Neuronal stem cell (in vitro differentiated cells): Measurements from ENCODE around the gene NMRAL1.

Experiments used
- DNase-seq: peaks from one replicate; pipeline ENCODE4 v3.0.0-alpha.2; 2013; ENCODE audit warnings: low spot score
- H2AFZ ChIP-seq: one replicate; pipeline ENCODE4 v1.6.1; 2013; ENCODE audit warnings: mild to moderate bottlenecking, low read length, inconsistent platforms
- H2AK5ac ChIP-seq: 2 replicates; pipeline ENCODE4 v1.6.1; 2013; ENCODE audit warnings: low read depth, mild to moderate bottlenecking, inconsistent platforms, low read length, moderate library complexity, mixed read lengths
- H2BK120ac ChIP-seq: 2 replicates; pipeline ENCODE4 v1.6.1; 2013; ENCODE audit warnings: low read depth, mild to moderate bottlenecking, inconsistent platforms, low read length, moderate library complexity, mixed read lengths
- H2BK12ac ChIP-seq: one replicate; pipeline ENCODE4 v1.6.1; 2013; ENCODE audit warnings: low read length, inconsistent platforms
- H2BK15ac ChIP-seq: 2 replicates; pipeline ENCODE4 v1.6.1; 2013; ENCODE audit warnings: mild to moderate bottlenecking, low read length, inconsistent platforms, mixed read lengths
- H2BK5ac ChIP-seq: one replicate; pipeline ENCODE4 v1.6.1; 2013; ENCODE audit warnings: inconsistent platforms, mild to moderate bottlenecking, low read length, moderate library complexity
- H3K14ac ChIP-seq: one replicate; pipeline ENCODE4 v1.6.1; 2013; ENCODE audit warnings: low read length, inconsistent platforms
- H3K18ac ChIP-seq: 2 replicates; pipeline ENCODE4 v1.6.1; 2013; ENCODE audit warnings: low read length, inconsistent platforms
- H3K23ac ChIP-seq: 2 replicates; pipeline ENCODE4 v1.6.1; 2013; ENCODE audit warnings: low read depth, mild to moderate bottlenecking, mixed read lengths, low read length, inconsistent platforms; ENCODE audit not compliant: poor library complexity
- H3K27ac ChIP-seq: replicated peaks from 3 replicates; pipeline ENCODE4 v1.5.1; 2013; ENCODE audit warnings: low read length, inconsistent platforms
- H3K27me3 ChIP-seq, 3 experiments: 2 replicates each; pipeline ENCODE4 v1.6.1; 2013; ENCODE audit warnings: low read length in 3 of 3, mild to moderate bottlenecking in 2 of 3, inconsistent platforms in 1 of 3, low read depth in 1 of 3, mixed read lengths in 1 of 3, moderate library complexity in 1 of 3; ENCODE audit not compliant: control insufficient read depth in 3 of 3, insufficient read depth in 3 of 3
- H3K36me3 ChIP-seq, 2 donors: replicated peaks in 1 of 2; 2 replicates each; pipeline ENCODE4 v1.6.1; 2013; ENCODE audit warnings: low read length in 2 of 2; ENCODE audit not compliant: control insufficient read depth in 2 of 2, insufficient read depth in 2 of 2
- H3K4ac ChIP-seq: 2 replicates; pipeline ENCODE4 v1.6.1; 2013; ENCODE audit warnings: inconsistent platforms, mild to moderate bottlenecking, low read length, moderate library complexity
- H3K4me1 ChIP-seq, 2 donors: 1 replicate in 1 of 2; 2 replicates in 1 of 2; pipeline ENCODE4 v1.6.1; 2013; ENCODE audit warnings: low read length in 2 of 2, low read depth in 1 of 2; ENCODE audit not compliant: control insufficient read depth in 2 of 2, insufficient read depth in 1 of 2
- H3K4me2 ChIP-seq: one replicate; pipeline ENCODE4 v1.6.1; 2013; ENCODE audit warnings: mild to moderate bottlenecking, low read length, inconsistent platforms; ENCODE audit not compliant: insufficient read depth, poor library complexity, severe bottlenecking
- H3K4me3 ChIP-seq, 2 donors: 2 replicates each; pipeline ENCODE4 v1.5.1; 2013; ENCODE audit warnings: low read length in 2 of 2, mild to moderate bottlenecking in 2 of 2, inconsistent platforms in 1 of 2, moderate library complexity in 1 of 2
- H3K79me1 ChIP-seq: one replicate; pipeline ENCODE4 v1.6.1; 2013; ENCODE audit warnings: low read depth, mild to moderate bottlenecking, inconsistent platforms, low read length, moderate library complexity
- H3K9ac ChIP-seq: one replicate; pipeline ENCODE4 v1.6.1; 2013; ENCODE audit warnings: mild to moderate bottlenecking, low read depth, low read length, inconsistent platforms; ENCODE audit not compliant: poor library complexity
- H3K9me3 ChIP-seq, 2 donors: replicated peaks in 1 of 2; 2 replicates each; pipeline versions ENCODE3 to v1.6.1; 2013; ENCODE audit warnings: low read length in 2 of 2, mild to moderate bottlenecking in 2 of 2, inconsistent platforms in 1 of 2, low read depth in 1 of 2, mixed read lengths in 1 of 2, moderate library complexity in 1 of 2; ENCODE audit not compliant: control insufficient read depth in 2 of 2, insufficient read depth in 1 of 2
- H4K8ac ChIP-seq: one replicate; pipeline ENCODE4 v1.6.1; 2013; ENCODE audit warnings: low read depth, mild to moderate bottlenecking, inconsistent platforms, low read length, moderate library complexity
- H4K91ac ChIP-seq: one replicate; pipeline ENCODE4 v1.6.1; 2013; ENCODE audit warnings: low read length, low read depth, mild to moderate bottlenecking, inconsistent platforms; ENCODE audit not compliant: poor library complexity
- WGBS, 2 donors: extraction: QIAGEN DNeasy Blood & Tissue Kit; methylation state at CpG; one replicate each; pipeline ENCODE4 v1.1.7; 2013; ENCODE audit warnings: missing lambda C conversion rate in 2 of 2, mixed read lengths in 1 of 2; ENCODE audit not compliant: insufficient read length in 2 of 2, insufficient replicate concordance in 1 of 2; ENCODE audit errors: extremely low coverage in 2 of 2; 5-methylcytosine and 5-hydroxymethylcytosine counted together

NMRAL1 gene

GRCh38 chr16:4431023-4431422, 43.4 kb downstream of the NMRAL1 start:
- no CpG with 5 or more reads among the region's 9 CpGs for WGBS, 2 donors

GRCh38 chr16:4428500-4428899, 45.9 kb downstream of the NMRAL1 start:
- H2AK5ac ChIP-seq: no peak overlapping the region
- no peak for DNase-seq
- peak overlapping the region; percentile 43 for H4K8ac ChIP-seq
- H2AFZ ChIP-seq: no peak overlapping the region
- H3K18ac ChIP-seq: no peak overlapping the region
- no peak overlapping the region for H2BK12ac ChIP-seq
- H3K4ac ChIP-seq: no peak overlapping the region
- H3K27me3 ChIP-seq: no peaks in the 10 kb centered on the region
- peaks cover 5 to 9% of the 10 kb centered on the region in 2 donors for H3K4me1 ChIP-seq
- no peak overlapping the region for H3K9ac ChIP-seq
- H3K4me3 ChIP-seq: no peak overlapping the region
- peaks cover 9 to 41% of the 10 kb centered on the region in 2 donors for H3K36me3 ChIP-seq
- no peak overlapping the region for H4K91ac ChIP-seq
- no peak overlapping the region for H2BK15ac ChIP-seq
- H2BK120ac ChIP-seq: no peak overlapping the region
- no peaks in the 10 kb centered on the region for H3K9me3 ChIP-seq
- no CpG with 5 or more reads among the region's 7 CpGs for WGBS, 2 donors
- no peak overlapping the region for H3K14ac ChIP-seq
- H3K4me2 ChIP-seq: peak overlapping the region; percentile 11
- H3K27ac ChIP-seq: no peak overlapping the region
- H3K79me1 ChIP-seq: peaks cover 11% of the 10 kb centered on the region
- H3K23ac ChIP-seq: no peak overlapping the region
- H2BK5ac ChIP-seq: no peak overlapping the region

More at GRCh38 chr16:4431023-4431422, 43.4 kb downstream of the NMRAL1 start:
- no peak for DNase-seq
- H3K9me3 ChIP-seq: no peaks in the 10 kb centered on the region
- H3K14ac ChIP-seq: no peak overlapping the region
- no peak overlapping the region for H2BK5ac ChIP-seq
- no peak overlapping the region for H2BK120ac ChIP-seq
- no peak overlapping the region for H2BK15ac ChIP-seq
- H3K4me2 ChIP-seq: no peak overlapping the region
- no peak overlapping the region for H4K8ac ChIP-seq
- no peaks in the 10 kb centered on the region for H3K27me3 ChIP-seq
- peaks cover 9% of the 10 kb centered on the region for H3K79me1 ChIP-seq
- no peak overlapping the region for H3K4ac ChIP-seq
- no peak overlapping the region for H3K4me3 ChIP-seq
- no peak overlapping the region for H3K23ac ChIP-seq
- H2BK12ac ChIP-seq: no peak overlapping the region
- no peak overlapping the region for H3K18ac ChIP-seq
- no peak overlapping the region for H3K9ac ChIP-seq
- peaks cover 0 to 5% of the 10 kb centered on the region in 2 donors for H3K4me1 ChIP-seq
- no peak overlapping the region for H2AK5ac ChIP-seq
- no peak overlapping the region for H3K27ac ChIP-seq
- peaks cover 16 to 65% of the 10 kb centered on the region in 2 donors for H3K36me3 ChIP-seq
- H2AFZ ChIP-seq: no peak overlapping the region
- no peak overlapping the region for H4K91ac ChIP-seq

- no peak overlapping the region for H2AK5ac ChIP-seq
- H3K36me3 ChIP-seq: peaks cover 5 to 31% of the 10 kb centered on the region in 2 donors
- H2AFZ ChIP-seq: no peak overlapping the region
- no peak overlapping the region for H3K27ac ChIP-seq
- peak overlapping the region; percentile 97 for H3K4me2 ChIP-seq
- H2BK120ac ChIP-seq: no peak overlapping the region
- no peaks in the 10 kb centered on the region for H3K9me3 ChIP-seq
- no peak for DNase-seq
- no peak overlapping the region for H4K8ac ChIP-seq
- no peaks in the 10 kb centered on the region for H3K27me3 ChIP-seq
- WGBS, 2 donors: no CpG with 5 or more reads among the region's 12 CpGs
- peaks cover 11% of the 10 kb centered on the region for H3K79me1 ChIP-seq
- H3K23ac ChIP-seq: no peak overlapping the region
- H2BK5ac ChIP-seq: no peak overlapping the region
- no peak overlapping the region for H3K18ac ChIP-seq
- no peak overlapping the region for H3K14ac ChIP-seq
- no peak overlapping the region for H2BK15ac ChIP-seq
- no peak overlapping the region for H3K4ac ChIP-seq
- H2BK12ac ChIP-seq: no peak overlapping the region
- peak overlapping the region in 1 of 2 donors; percentile 57 for H3K4me3 ChIP-seq
- peaks cover 5 to 9% of the 10 kb centered on the region in 2 donors for H3K4me1 ChIP-seq
- no peak overlapping the region for H4K91ac ChIP-seq
- H3K9ac ChIP-seq: no peak overlapping the region
Observed at GRCh38 chr16:4426722-4427372, 47.6 kb downstream of the NMRAL1 start.

- peak overlapping the region; percentile 72 for H2BK120ac ChIP-seq
- H2BK15ac ChIP-seq: peak overlapping the region; percentile 81
- peak overlapping the region; percentile 57 to 98 for H3K4me3 ChIP-seq
- peaks cover 5 to 9% of the 10 kb centered on the region in 2 donors for H3K4me1 ChIP-seq
- peak overlapping the region; percentile 85 for H2AFZ ChIP-seq
- peak overlapping the region; percentile 88 for H2AK5ac ChIP-seq
- no peak overlapping the region for H4K91ac ChIP-seq
- peak overlapping the region; percentile 97 for H3K4me2 ChIP-seq
- no peak overlapping the region for H3K27ac ChIP-seq
- no peak for DNase-seq
- no peak overlapping the region for H2BK12ac ChIP-seq
- peaks cover 3 to 26% of the 10 kb centered on the region in 2 donors for H3K36me3 ChIP-seq
- H4K8ac ChIP-seq: no peak overlapping the region
- no peaks in the 10 kb centered on the region for H3K27me3 ChIP-seq
- peak overlapping the region; percentile 97 for H3K9ac ChIP-seq
- peak overlapping the region; percentile 84 for H3K4ac ChIP-seq
- H3K9me3 ChIP-seq: no peaks in the 10 kb centered on the region
- peaks cover 11% of the 10 kb centered on the region for H3K79me1 ChIP-seq
- peak overlapping the region; percentile 96 for H3K18ac ChIP-seq
- peak overlapping the region; percentile 82 for H3K14ac ChIP-seq
- H2BK5ac ChIP-seq: peak overlapping the region; percentile 75
- no CpG with 5 or more reads among the region's 31 CpGs for WGBS, 2 donors
- H3K23ac ChIP-seq: peak overlapping the region; percentile 99
Observed at GRCh38 chr16:4426021-4426684, 48.3 kb downstream of the NMRAL1 start.
